Nephron (organoid): ENCODE data around the gene GRM1.

Source experiments
- H3K27ac Mint-ChIP-seq, 3 experiments: 2 replicates each; pipeline ENCODE4 v1.8.0; 2020; ENCODE audit warnings: mixed read lengths in 3 of 3, mild to moderate bottlenecking in 2 of 3, moderate library complexity in 1 of 3
- H3K27me3 Mint-ChIP-seq: 2 replicates; pipeline ENCODE4 v1.8.0; 2021; ENCODE audit warnings: low read depth, mild to moderate bottlenecking, moderate library complexity, mixed read lengths
- H3K36me3 Mint-ChIP-seq: 2 replicates; pipeline ENCODE4 v1.8.0; 2020; ENCODE audit warnings: low read depth, mixed read lengths
- H3K4me1 Mint-ChIP-seq: 2 replicates; pipeline ENCODE4 v1.8.0; 2020; ENCODE audit warnings: mixed read lengths
- H3K4me3 Mint-ChIP-seq, 3 experiments: 2 replicates each; pipeline ENCODE4 v1.8.0; 2020; ENCODE audit warnings: mild to moderate bottlenecking in 3 of 3, mixed read lengths in 3 of 3, moderate library complexity in 2 of 3
- H3K9me3 Mint-ChIP-seq: 2 replicates; pipeline ENCODE4 v1.8.0; 2020; ENCODE audit warnings: mixed read lengths
- CTCF ChIP-seq, 3 experiments: fragments of 200-600 bp; sonication (generic); IDR thresholded peaks; one replicate each; pipeline ENCODE4 v1.5.0; 2021; ENCODE audit warnings: antibody characterized with exemption in 3 of 3; ENCODE audit not compliant: unreplicated experiment in 3 of 3

Gene GRM1

GRCh38 chr6:146456886-146457285 lies 428.0 kb downstream of the GRM1 start:
- peaks cover 3% of the 10 kb centered on the region for H3K36me3 Mint-ChIP-seq
- no peak overlapping the region for H3K27ac Mint-ChIP-seq
- peaks cover 29% of the 10 kb centered on the region for H3K9me3 Mint-ChIP-seq
- no peaks in the 10 kb centered on the region for H3K4me1 Mint-ChIP-seq
- no peak overlapping the region for H3K4me3 Mint-ChIP-seq
- no peak for TF ChIP-seq CTCF (IDR thresholded peaks at IDR 0.05; ENCODE audit: unreplicated experiment in 3 of 3)
- H3K27me3 Mint-ChIP-seq, result peaks cover 16% of the 10 kb centered on the region

- no peak overlapping the region for H3K4me3 Mint-ChIP-seq
- no peak overlapping the region for H3K27ac Mint-ChIP-seq
- H3K36me3 Mint-ChIP-seq, result peaks cover 4% of the 10 kb centered on the region
- H3K27me3 Mint-ChIP-seq, result peaks cover 5% of the 10 kb centered on the region
- TF ChIP-seq CTCF (IDR thresholded peaks at IDR 0.05; ENCODE audit: unreplicated experiment in 3 of 3), result no peak
- no peaks in the 10 kb centered on the region for H3K4me1 Mint-ChIP-seq
- peaks cover 22% of the 10 kb centered on the region for H3K9me3 Mint-ChIP-seq
Observed at GRCh38 chr6:146460941-146461340, 432.1 kb downstream of the GRM1 start.

- Mint-ChIP-seq H3K27me3 (no peaks in the 10 kb centered on the region), H3K4me3 (no peak overlapping the region), H3K27ac (no peak overlapping the region), H3K36me3 (no peaks in the 10 kb centered on the region), H3K4me1 (no peaks in the 10 kb centered on the region), H3K9me3 (no peaks in the 10 kb centered on the region)
- TF ChIP-seq CTCF (IDR thresholded peaks at IDR 0.05; ENCODE audit: unreplicated experiment in 3 of 3), result no peak
Observed at GRCh38 chr6:146470091-146470770, 441.4 kb downstream of the GRM1 start.

- no peaks in the 10 kb centered on the region for H3K4me1 Mint-ChIP-seq
- H3K9me3 Mint-ChIP-seq, result peaks cover 2% of the 10 kb centered on the region
- no peaks in the 10 kb centered on the region for H3K36me3 Mint-ChIP-seq
- H3K27me3 Mint-ChIP-seq, result no peaks in the 10 kb centered on the region
- H3K27ac Mint-ChIP-seq, result no peak overlapping the region
- no peak for TF ChIP-seq CTCF (IDR thresholded peaks at IDR 0.05; ENCODE audit: unreplicated experiment in 3 of 3)
- H3K4me3 Mint-ChIP-seq, result no peak overlapping the region
Observed at GRCh38 chr6:146472918-146473317, 444.1 kb downstream of the GRM1 start.

- no peak for TF ChIP-seq CTCF (IDR thresholded peaks at IDR 0.05; ENCODE audit: unreplicated experiment in 3 of 3)
- Mint-ChIP-seq H3K4me1 (no peaks in the 10 kb centered on the region), H3K36me3 (no peaks in the 10 kb centered on the region), H3K4me3 (no peak overlapping the region), H3K9me3 (peaks cover 20% of the 10 kb centered on the region), H3K27me3 (no peaks in the 10 kb centered on the region), H3K27ac (no peak overlapping the region)
Observed at GRCh38 chr6:146481527-146481926, 452.7 kb downstream of the GRM1 start.

- Mint-ChIP-seq H3K4me1 (no peaks in the 10 kb centered on the region), H3K27ac (no peak overlapping the region), H3K36me3 (no peaks in the 10 kb centered on the region), H3K4me3 (no peak overlapping the region), H3K27me3 (no peaks in the 10 kb centered on the region), H3K9me3 (peaks cover 11% of the 10 kb centered on the region)
- TF ChIP-seq CTCF (IDR thresholded peaks at IDR 0.05; ENCODE audit: unreplicated experiment in 3 of 3), result no peak
Observed at GRCh38 chr6:146484411-146484810, 455.5 kb downstream of the GRM1 start.
